Left ventricle myocardium inferior (tissue), 1 donor: ENCODE measurements around the gene SCAMP2. TPM values are rescaled to one million over a fixed set of nuclear protein-coding genes. Genes with fewer than 3 reads are reported as not detected.
A peak's percentile ranks its signal among the peaks of the same experiment; 100 is the strongest.
"Not testable (repeated sequence)": the region's sequence is repeated elsewhere in the genome, so short reads cannot be mapped to it uniquely, and the experiment has no call there.

ENCODE experiments used
- DNase-seq: peaks from one replicate; pipeline ENCODE4 v3.0.0-alpha.2; 2020
- H3K27ac ChIP-seq: fragments of 200-600 bp; replicated peaks from 2 replicates; pipeline ENCODE4 v1.8.0; 2021
- H3K27me3 ChIP-seq: fragments of 200-600 bp; 2 replicates; pipeline ENCODE4 v1.8.0; 2021; ENCODE audit warnings: low read depth
- H3K36me3 ChIP-seq: fragments of 200-600 bp; 2 replicates; pipeline ENCODE4 v1.8.0; 2021
- H3K4me1 ChIP-seq: fragments of 200-600 bp; 2 replicates; pipeline ENCODE4 v1.8.0; 2021
- H3K4me3 ChIP-seq: fragments of 200-600 bp; 2 replicates; pipeline ENCODE4 v1.8.0; 2021; ENCODE audit warnings: mild to moderate bottlenecking, moderate library complexity
- H3K9me3 ChIP-seq: fragments of 200-600 bp; replicated peaks from 2 replicates; pipeline ENCODE4 v1.8.0; 2021
- intact Hi-C: fragments of 100-400 bp; cut with micrococcal nuclease; formaldehyde crosslinking; loops from one replicate; pipeline ENCODE4 v1.11.0; 2022
- total RNA-seq: library from RNA; stranded (reverse); fragmentation: NEBNext Ultra II Directional; extraction: Animal tissue kit (Norgen Biotek cat#: 25700); gene quantifications from one replicate; pipeline ENCODE4 v1.2.1, GENCODE V29; 2021
- TF ChIP-seq, protein P1 (sequence below): fragments of 200-600 bp; IDR thresholded peaks from 2 replicates; pipeline ENCODE4 v1.8.0; 2021; ENCODE audit warnings: antibody characterized with exemption, mild to moderate bottlenecking, borderline replicate concordance
- donor health status: DM: no; HTN: yes; CAD: no; lungs with severe emphysema.

SCAMP2 gene
- total RNA-seq, 1 donor from 2014 or later = 40.7 TPM

DNA sequence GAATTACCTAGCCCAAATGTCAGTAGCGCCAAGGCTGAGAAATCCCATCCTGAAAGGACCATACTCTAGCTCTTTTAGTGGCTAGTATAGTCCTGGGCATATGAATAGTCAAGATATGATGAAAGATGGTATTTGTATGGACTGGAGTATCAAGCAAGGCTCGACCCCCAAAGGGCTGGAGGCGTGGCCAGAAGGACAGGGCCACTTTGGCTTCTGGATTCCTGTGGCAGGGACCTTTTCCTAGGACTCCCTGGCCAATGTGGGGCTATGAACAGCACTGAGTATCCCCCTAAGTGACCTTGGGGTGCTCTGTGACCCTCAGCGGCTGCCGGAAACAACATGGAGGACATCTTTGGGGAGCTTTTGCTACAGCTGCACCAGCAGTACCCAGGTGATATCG is 22.7 kb upstream of the SCAMP2 start:
- Histone ChIP-seq H3K27ac (no peak overlapping the region), H3K9me3 (no peaks in the 10 kb centered on the region), H3K4me1 (peaks cover 48% of the 10 kb centered on the region), H3K27me3 (no peaks in the 10 kb centered on the region), H3K4me3 (no peak overlapping the region), H3K36me3 (peaks cover 47% of the 10 kb centered on the region)
- intact Hi-C loops = no loop called here
- no peak for DNase-seq
- TF ChIP-seq, protein P1, sequence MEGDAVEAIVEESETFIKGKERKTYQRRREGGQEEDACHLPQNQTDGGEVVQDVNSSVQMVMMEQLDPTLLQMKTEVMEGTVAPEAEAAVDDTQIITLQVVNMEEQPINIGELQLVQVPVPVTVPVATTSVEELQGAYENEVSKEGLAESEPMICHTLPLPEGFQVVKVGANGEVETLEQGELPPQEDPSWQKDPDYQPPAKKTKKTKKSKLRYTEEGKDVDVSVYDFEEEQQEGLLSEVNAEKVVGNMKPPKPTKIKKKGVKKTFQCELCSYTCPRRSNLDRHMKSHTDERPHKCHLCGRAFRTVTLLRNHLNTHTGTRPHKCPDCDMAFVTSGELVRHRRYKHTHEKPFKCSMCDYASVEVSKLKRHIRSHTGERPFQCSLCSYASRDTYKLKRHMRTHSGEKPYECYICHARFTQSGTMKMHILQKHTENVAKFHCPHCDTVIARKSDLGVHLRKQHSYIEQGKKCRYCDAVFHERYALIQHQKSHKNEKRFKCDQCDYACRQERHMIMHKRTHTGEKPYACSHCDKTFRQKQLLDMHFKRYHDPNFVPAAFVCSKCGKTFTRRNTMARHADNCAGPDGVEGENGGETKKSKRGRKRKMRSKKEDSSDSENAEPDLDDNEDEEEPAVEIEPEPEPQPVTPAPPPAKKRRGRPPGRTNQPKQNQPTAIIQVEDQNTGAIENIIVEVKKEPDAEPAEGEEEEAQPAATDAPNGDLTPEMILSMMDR = no peak

- peaks cover 63% of the 10 kb centered on the region for H3K4me1 ChIP-seq
- H3K27me3 ChIP-seq, intact Hi-C loops, DNase-seq, H3K9me3 ChIP-seq, H3K4me3 ChIP-seq, H3K27ac ChIP-seq: not testable (repeated sequence)
- peaks cover 33% of the 10 kb centered on the region for H3K36me3 ChIP-seq
Observed at GRCh38 chr15:74894383-74894782, 21.2 kb upstream of the SCAMP2 start.

DNA sequence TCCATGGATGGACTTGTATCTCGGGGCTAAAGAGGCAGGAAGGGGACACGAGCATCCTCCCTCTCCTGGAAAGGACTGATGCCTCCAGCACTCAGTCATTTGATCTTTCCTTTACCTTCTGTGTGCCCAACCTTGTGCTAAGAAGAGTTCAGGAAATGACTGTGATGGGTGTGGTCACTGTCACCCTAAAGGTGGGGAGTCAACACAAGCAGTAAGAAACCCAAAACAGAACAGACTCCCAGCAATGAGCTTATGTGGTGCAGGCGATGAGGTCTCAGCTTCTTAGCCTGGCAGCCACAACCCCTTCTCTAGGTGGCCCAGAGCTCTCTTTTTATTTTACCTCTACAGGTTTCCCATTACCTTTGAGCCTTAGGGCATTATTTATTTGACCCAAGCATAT is 20.5 kb upstream of the SCAMP2 start:
- Histone ChIP-seq H3K4me3 (no peak overlapping the region), H3K9me3 (no peaks in the 10 kb centered on the region), H3K36me3 (peaks cover 25% of the 10 kb centered on the region), H3K27ac (no peak overlapping the region), H3K4me1 (peaks cover 71% of the 10 kb centered on the region), H3K27me3 (no peaks in the 10 kb centered on the region)
- TF ChIP-seq, protein P1 = no peak
- intact Hi-C loops = no loop called here
- no peak for DNase-seq

- Histone ChIP-seq H3K4me1 (peaks cover 67% of the 10 kb centered on the region), H3K4me3 (no peak overlapping the region), H3K27me3 (no peaks in the 10 kb centered on the region), H3K9me3 (no peaks in the 10 kb centered on the region), H3K36me3 (peaks cover 24% of the 10 kb centered on the region), H3K27ac (peak overlapping the region; percentile 93)
- TF ChIP-seq, protein P1 = no peak
- DNase-seq = no peak
- intact Hi-C loops = no loop called here
Observed at GRCh38 chr15:74892931-74893330, 19.8 kb upstream of the SCAMP2 start.

DNA sequence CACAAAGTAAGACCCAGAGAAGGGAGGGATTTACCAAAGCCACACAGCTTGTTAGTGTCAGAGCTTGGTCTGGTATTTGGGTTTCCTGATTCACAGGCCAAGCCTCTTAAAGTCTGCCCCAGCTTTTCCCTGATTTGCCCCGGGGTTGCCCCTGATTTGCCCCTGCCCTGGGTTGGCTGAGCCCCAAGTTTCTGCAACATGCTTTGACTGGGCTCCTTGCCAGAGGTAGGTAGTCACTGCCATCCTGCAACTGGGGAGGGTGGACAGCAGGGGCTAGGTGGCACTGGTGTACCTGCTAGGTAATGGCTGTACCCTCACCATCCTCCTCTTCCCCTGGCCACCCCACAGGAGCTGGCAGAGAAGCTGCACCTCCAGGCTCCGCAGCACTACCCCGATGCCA is 19.1 kb upstream of the SCAMP2 start:
- Histone ChIP-seq H3K4me1 (peaks cover 61% of the 10 kb centered on the region), H3K4me3 (peak overlapping the region; percentile 4), H3K27me3 (no peaks in the 10 kb centered on the region), H3K9me3 (no peaks in the 10 kb centered on the region), H3K36me3 (peaks cover 20% of the 10 kb centered on the region), H3K27ac (peak overlapping the region; percentile 93)
- intact Hi-C loops = no loop called here
- TF ChIP-seq, protein P1 = no peak
- DNase-seq = no peak

DNA sequence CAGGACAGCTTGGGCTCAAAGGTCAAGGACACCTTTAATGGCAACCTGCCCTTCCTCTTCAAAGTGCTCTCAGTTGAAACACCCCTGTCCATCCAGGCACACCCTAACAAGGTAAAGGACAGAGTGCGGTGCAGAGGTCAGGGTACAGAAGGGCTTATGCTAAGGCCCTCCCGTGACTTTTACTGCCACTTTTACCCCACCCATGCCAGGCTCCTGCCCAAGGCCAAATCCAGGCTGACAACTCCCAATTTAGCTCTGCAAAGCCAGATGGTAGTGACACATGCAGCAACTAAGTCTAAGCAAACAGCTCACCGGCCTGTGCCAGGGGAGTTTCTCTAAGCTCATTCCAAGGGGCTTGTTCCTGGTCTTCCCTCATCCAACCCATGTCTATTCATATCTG is 18.3 kb upstream of the SCAMP2 start:
- Histone ChIP-seq H3K27ac (peak overlapping the region; percentile 93), H3K9me3 (no peaks in the 10 kb centered on the region), H3K4me1 (peaks cover 53% of the 10 kb centered on the region), H3K36me3 (peaks cover 20% of the 10 kb centered on the region), H3K4me3 (peak overlapping the region; percentile 96), H3K27me3 (no peaks in the 10 kb centered on the region)
- intact Hi-C loops = no loop called here
- DNase-seq = no peak
- TF ChIP-seq, protein P1 = no peak
